Activated CD4-positive, alpha-beta T cell treated with anti-CD3 and anti-CD28 coated beads, Interleukin-2, Interleukin-4, amounts not matched to agents 100 ng/mL and 50 ng/mL, durations not matched to agents 16 hours and 8 hours (primary cell): ENCODE results near the gene MTA3.
"Not testable (repeated sequence)": the region's sequence is repeated elsewhere in the genome, so short reads cannot be mapped to it uniquely, and the experiment has no call there.

Source experiments
- DNase-seq: peaks from one replicate; pipeline ENCODE4 v3.0.0-alpha.2; 2020; ENCODE audit warnings: low spot score

MTA3 gene

DNA sequence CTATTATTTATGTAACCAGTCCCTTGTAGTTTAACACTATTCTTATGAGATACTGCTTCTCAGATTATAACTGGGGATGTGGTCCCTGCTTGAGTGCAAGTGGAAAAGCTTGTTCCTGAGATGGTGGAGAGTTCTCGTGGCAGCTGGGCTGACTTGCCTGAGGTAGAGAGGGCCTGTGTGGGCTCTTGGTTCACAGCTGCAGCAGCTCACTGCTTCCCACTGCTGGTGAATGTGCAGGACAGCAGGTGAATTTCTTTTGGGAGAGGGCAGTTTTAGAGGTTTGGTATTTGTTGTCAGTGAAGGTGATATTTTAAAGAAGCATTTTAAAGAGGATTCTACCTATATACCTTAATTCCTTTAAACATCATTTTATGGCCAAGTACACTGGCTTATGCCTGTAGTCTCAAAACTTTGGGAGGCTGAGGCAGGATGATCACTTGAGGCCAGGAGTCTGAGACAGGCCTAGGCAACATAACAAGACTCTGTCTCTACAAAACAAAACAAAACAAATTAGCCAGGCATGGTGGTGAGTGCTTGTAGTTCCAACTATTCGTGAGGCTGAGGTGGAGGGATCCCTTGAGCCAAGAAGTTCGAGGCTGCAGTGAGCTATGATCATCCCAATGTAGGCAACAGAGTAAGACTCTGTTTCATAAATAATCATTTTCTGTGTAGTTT, 94.8 kb downstream of the MTA3 start:
- DNase-seq: peak; percentile 73

DNA sequence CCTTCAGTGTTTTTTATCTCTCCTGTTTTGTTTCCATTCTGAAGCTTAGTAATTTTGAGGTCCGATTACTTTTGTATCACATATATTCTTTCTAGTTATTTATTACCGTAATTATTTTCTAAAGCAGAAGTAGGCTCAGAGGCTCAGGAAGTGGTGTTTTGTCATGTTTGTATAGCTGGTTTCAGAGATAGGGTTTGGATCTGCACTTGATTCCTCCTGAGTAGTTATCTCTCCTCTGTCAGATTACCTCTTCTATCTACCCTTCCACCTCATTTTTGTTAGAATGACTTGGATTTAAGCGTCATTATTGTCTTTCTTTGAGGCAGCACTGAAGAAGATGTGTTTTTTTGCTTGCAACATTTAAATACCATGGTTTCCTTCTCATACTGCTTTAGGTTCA, 95.4 kb downstream of the MTA3 start:
- DNase-seq: no peak

DNA sequence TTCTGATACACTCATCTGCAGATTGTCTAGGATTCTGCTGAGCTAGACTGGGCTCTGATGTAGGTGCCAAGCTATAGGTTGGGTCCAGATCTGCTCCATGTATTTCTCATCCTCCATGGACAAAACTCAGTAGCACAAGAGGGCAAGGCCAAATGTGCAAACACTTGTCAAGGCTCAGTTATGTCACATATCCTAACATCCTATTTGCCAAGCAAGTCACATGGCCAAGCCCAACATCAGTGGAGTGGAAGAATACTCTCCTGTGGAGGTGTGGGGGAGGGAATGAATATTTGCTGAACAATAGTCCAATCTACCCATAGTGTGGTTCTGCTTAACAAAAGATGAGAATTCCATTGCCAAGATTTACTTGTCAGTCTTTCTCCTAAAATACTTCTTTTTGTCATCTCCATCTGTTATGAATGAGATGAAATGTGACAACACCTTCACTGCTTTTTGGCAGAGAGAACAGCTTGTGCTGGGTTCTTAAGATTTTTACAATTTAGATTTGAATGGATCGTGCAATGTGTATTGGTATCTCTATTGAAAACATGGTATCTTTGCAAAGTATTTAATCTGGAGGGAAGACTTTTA, 105.7 kb downstream of the MTA3 start:
- DNase-seq: no peak

DNA sequence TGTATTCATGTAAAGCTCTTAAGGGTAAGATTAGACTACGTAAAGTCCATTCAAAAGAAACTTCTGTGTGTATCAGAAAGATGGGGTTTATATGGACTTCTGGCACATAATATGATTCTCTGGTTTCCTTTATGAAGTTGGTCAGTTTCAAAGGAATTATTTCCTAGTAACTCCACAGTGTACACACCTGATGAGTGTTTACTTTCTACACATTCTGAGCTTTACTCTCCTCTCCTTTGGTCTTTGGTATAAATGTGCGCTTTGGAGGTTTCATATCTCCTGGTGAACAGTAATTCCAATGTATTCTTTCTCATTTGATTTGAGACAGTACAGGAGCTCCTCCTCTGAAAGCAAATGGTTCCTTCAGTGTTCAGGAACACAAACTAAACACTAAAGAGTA, 107.4 kb downstream of the MTA3 start:
- DNase-seq: no peak

DNA sequence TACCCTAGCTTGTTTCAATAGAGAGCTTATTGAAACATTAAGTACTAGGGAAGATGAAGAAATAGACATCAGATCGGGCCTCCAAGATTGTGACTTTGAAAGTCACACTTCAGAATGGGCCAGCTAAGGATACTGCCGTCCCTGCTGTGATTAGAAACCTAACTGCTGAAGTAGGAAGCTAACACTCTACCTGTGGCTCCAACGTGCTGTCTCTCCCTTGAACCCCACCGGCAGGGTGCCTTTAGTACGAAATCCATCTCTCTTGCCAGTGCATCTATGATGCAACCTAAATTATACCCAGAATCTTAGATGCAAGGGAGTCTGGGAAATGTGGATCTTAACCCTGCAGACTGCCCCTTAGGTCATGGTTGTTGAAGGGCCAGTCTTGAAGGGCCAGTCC, 116.9 kb downstream of the MTA3 start:
- no peak for DNase-seq

DNA sequence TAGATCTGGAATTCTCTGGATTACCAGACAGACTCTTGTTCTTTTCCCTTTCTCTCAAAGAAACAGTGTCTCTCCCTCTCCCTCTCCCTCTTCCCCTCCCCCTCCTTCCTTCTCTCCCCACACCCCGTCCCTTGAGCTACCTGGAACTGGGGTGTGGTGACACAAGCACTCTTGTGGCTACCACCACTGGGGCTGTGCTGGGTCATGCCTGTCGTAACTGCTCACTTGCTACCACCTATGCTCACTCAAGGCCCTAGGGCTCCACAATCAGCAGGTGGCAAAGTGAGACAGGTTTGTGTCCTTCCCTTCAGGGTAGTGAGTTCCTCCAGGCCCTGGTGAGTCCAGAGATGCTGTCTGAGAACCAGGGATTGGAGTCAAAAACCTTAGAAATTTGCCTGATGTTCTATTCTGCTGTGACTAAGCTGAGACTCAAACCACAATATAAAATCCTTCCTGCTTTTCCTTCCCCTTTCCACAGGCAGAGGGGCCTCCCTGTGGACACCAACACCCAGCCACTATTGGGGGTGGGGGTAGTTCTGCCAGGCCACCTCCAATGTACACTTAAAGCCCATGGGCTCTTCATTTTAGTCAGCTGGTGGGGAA, 124.7 kb downstream of the MTA3 start:
- no peak for DNase-seq

DNA sequence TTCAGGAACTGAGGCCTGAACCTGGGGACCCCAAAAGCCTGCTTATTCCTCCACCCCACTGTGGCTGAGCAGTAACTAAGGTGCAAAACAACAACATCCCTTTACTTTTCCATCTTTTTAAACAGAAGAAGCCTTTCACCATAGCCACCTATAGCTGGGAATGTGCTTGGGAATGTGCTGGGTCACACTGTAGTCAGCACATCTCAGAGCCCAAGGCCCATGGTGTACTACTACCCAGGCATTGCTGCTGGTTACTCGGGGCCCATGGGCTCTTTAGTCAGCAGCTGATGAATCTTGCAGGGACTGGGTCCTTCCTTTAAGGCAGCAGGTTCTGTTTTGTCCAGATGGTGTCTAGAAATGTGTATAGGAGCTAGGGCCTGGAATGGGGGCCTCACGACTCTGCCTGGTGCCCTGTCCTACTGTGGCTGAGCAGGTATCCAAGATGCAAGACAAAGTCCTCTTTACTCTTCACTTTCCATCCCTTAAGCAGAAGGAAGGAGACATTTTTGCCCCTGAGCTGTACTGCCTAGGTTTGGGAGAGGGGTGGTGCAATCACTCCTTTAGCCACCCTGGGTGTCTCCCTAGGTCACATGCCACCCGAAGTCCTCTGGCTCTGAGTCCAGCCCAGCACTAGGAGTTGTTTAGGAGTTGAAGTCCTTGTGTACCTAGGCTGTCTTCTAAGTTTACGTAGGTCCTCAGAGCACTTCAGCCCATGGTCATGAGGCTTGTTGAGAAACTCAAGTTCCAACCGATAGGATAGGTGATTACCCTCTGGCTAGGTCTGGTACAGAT, 125.5 kb downstream of the MTA3 start:
- no peak for DNase-seq

DNA sequence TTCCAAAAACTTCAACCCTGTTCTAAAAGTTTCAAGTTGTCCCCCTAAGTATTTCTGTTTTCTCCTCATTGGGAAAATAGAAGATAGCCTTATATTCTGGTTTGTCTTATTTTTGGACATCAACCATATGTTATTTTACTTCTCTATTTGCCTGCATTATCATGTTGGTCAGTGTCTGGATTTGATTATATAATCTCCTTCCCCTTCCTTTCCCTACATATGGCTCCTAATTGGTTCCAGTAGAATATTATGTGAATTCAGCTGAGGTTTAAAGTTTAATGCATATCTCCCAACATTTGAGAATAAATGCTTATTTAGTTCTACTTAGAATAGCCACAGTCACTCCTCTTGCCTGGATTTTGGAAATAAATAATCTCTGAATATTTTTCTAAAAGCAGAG, 128.6 kb downstream of the MTA3 start:
- DNase-seq: no peak

DNA sequence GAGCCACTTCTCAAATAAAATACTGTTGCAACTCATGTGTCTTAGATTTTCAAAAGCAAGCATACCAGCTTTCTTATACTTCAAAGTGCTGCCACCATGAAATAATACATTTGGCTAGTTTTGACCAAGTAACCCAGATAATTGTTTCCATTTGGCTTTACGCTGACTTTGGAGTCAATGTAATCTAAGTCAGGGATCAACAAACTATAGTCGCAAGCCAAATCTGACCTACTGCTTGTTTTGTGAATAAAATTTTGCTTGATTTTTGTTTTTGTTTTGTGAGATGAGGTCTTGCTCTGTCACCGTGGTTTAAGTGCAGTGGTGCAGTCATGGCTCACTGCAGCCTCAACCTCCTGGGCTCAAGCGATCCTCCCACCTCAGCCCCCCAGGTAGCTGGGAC, 130.5 kb downstream of the MTA3 start:
- no peak for DNase-seq

DNA sequence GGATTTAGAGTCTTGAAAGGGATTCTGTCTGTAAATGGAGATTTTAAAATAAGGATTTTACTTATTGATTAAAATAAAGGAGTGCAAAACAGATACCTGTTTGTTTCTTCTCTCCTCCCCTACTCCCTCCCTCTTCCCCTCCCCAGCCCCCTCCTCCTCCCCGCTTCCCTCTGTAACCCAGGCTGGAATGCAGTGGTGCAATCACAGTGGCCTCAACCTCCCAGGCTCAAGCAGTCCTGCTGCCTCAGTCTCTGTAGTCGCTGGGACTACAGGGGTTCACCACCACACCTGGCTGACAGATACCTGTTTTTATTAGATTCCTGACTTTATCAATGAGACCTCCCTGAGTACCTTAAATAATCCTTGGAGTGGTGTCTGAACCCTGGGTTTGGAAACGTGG, 138.4 kb downstream of the MTA3 start:
- no peak for DNase-seq

DNA sequence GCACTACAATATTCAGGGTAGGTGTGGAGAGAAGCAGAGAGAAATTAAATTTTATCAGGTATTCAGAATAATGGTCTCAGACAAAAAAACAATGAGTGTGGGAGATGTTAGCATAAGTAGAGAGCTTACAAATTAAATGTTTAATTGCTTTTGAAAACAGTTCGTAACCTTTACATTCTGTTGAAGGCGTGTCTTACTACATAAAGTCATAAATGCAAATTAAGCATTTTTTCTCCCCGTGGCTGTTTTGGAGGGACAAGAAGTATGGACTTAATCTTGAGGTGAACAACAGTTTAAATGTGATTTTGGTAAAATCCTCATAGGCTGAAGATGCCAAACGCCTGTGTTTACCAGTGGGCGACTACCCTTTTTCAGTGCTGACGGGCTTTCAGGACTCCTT, 139.7 kb downstream of the MTA3 start:
- DNase-seq: no peak

DNA sequence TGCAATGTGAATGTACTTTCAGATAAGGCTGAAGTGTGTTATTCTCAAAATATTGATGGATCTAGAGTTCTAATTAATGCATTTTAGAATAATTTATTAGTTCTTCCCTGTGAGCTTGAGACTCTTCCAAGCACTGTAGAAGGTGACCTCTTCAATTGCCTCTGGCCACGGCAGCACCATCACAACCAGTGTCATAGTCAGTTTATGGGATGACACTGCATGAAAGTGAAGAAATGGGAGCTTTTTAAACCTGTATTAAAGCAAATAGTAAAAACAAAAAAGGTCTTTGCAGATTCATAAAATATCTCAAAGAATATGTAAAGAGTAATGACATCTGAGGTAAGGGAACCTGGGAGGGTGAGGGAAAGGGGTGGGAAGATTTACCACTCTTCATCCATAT, 143.5 kb downstream of the MTA3 start:
- no peak for DNase-seq

DNA sequence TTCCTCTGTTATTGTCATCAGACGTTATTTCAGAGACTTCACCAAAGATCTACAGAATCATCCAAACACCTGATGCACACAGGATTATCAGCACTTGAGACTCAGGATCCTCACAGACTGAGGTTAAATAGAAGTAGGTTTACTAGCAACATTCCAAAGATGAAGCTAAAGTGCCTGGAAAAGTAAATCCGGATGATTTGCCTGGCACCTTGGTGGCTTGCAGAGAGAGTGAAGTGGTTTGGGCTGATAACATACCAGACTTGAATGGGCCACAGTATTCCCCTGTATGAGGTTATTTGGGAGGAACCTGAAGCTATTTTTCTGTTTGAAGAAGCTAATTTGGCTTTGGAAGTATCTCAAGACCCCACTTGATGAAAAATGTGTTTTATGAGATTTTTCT, 144.5 kb downstream of the MTA3 start:
- no peak for DNase-seq

DNA sequence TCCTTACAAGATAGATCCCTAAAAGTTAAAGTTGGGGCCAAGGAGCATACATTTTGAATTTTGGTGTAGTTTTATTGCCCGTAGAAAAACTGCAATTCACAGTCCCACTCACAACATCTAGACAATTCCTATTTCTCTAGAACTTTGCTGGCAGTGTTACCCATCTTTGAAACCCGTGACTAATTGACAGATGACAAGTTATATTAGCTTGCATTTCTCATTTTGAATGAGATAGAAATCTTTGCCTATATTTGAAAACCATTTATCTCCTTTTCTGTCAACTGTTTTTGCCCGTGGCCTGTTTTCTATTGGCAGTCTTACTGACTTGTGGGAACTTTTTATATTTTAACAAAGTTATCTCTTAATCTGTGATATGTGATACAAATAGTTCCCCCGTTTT, 145.5 kb downstream of the MTA3 start:
- DNase-seq: peak; percentile 31

DNA sequence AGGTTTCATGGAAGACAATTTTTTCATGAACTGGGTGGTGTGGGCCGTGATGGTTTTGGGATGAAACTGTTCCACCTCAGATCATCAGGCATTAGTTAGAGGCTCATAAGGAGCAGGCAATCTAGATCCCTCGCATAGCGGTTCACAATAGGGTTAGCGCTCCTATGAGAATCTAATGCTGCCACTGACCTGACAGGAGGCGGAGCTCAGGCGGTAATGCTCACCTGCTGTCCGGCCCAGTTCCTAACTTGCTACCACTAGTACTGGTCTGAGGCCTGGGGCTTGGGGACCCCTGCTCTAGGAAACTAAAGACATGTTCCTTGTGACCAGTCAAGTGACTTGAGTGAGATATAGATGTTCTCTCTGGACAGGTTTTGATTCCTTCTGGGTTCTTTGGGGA, 146.3 kb downstream of the MTA3 start:
- no peak for DNase-seq

DNA sequence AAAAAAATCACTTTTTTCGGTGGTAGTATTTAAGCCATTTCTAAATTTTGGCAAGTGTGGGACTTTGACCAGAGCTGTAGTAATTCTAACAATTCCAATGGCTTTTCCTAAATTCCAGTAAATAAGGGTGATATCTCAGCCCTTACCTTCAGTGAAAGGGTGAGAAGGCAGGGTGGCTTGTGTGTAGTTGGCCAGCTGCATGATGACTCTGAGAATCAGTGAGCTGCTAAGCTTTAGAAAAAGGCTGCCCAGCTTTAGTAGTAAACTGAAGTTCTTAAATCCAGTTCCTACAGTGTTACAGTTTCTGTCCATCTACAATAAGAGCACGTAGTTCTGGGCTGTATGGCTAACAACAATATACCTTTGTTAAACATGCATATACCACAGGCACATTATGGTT, 153.5 kb downstream of the MTA3 start:
- DNase-seq: no peak

DNA sequence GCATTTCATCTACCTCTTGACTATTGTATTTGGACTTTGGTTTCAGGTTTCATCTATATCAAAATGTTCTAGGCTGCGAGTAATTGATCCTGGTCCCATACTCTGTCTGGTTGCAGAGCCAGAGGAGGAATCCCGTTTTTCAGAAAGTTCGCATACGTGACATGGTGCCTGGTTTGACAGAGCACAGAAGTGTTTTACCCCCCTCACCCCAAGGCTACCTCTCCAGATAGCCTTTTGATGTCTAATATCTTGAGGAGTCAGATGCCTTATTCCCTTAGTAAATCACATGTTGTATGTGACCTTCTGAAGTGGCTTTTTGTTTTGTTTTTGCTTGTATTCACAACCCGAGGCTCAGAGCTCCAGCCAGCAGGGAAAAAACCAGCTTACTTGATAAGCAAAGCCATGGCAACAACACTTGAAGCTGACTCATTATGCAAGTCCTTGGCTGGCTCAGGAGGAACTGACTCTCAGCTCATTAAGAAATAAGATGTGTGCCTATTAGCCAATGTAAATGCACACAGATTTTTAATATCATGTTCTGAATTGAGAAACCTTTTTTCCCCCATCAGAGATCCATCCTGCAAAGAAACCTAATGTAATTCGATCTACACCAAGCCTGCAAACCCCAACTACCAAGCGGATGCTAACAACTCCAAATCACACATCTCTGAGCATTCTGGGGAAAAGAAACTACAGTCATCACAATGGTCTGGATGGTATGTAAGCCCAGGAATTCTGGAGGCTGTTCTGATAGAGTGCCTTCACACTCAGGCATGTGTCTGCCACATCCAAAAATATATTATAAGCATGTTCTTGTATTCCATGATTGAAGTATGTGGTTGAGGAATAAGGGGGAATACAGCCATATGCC, 154.1 kb downstream of the MTA3 start:
- DNase-seq: peak; percentile 85

DNA sequence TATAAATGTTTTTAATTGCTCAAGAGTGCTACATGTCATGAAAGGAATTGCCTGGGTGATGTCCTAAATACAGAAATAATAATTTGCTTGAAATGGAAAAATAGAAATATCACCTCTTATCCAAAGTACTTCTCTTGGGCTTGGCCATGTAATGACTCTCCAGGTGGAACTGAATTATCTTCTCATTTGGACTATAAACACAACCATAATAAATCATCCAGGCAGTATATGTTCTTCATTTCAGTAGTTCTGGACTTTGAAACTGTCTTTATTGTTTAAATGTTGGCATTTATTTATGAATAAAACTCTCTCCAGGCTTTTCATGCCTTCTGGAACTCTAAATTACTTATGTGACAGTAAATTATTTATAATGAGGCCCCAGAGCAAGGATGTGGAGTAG, 155.0 kb downstream of the MTA3 start:
- no peak for DNase-seq

DNA sequence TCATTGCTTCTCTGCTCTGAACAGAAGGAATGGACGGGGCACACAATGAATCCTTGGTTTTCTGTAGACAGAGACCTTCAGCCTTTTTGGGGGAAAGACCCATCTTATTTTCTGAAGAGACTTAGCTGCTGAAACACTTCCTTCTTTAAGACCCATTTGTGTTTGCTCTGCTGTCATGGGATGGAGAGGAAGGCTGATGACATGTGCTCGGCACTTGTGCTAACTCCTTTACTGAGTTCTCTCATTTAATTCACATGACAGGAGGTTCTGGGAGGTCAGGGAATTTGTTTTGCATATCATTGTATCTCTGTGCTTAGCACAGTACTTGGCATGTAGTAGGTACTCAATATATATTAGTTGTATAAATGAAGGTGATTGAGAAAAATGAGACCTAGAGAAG, 156.5 kb downstream of the MTA3 start:
- DNase-seq: no peak

DNA sequence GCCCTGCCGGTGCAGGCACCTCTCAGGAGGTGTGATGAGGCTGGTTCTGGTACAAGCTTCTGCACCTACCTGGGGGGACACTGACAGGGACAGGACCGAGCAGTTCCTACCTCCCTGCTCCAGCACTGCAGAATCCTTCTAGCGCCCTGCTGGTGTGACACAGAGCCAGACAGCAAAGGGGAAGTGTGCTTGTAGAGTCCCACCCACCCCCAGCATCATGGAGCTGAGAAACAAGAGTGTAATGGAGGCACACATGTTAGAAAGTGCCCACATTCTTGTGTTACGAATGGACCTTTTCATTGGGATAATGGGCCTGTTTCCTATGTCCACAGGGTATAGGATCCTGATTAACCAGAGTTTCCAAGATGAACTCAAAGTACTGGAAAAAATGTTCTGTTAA, 157.2 kb downstream of the MTA3 start:
- DNase-seq: no peak

DNA sequence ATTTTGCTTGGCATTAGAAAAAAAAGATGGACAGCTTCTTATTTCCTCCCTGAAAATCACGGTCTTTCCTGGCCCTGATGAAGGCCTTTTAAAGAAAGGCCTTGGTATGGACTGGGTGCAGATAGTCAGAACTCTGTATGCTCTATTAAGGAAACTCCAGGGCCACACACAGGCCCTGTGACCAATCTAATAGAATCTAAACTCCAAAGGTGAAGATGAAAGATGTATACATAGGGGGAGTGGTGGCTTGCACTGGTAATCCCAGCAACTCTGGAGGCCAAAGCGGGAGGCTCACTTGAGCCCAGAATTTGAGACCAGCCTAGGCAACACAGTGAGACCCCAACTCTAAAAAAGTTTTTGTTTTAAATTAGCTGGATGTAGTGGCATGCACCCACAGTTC, 158.2 kb downstream of the MTA3 start:
- DNase-seq: no peak

DNA sequence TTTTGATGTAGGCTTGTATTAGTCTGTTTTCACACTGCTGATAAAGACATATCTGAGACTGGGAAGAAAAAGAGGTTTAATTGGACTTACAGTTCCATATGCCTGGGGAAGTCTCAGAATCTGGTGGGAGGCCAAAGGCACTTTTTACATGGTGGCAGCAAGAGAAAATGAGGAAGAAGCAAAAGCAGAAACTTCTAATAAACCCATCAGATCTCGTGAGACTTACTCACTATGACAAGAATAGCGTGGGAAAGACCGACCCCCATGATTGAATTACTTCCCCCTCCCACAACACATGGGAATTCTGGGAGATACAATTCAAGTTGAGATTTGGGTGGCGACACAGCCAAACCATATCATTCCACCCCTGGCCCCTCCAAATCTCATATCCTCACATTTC, 162.9 kb downstream of the MTA3 start:
- DNase-seq: not testable (repeated sequence)
